IPS-18c (cell line): ENCODE results near the gene TTC39C.

ENCODE experiments used
- H3K4me3 ChIP-seq: 2 replicates; pipeline ENCODE4 v1.7.0; 2013; ENCODE audit warnings: low read depth, mild to moderate bottlenecking, low read length, moderate library complexity; ENCODE audit not compliant: insufficient read depth
- H3K9me3 ChIP-seq: one replicate; pipeline ENCODE4 v1.6.1; 2013; ENCODE audit warnings: mild to moderate bottlenecking, low read length, moderate library complexity; ENCODE audit not compliant: control insufficient read depth, insufficient read depth

TTC39C gene

GRCh38 chr18:23986600-23987359 lies 27.8 kb upstream of the TTC39C start:
- no peaks in the 10 kb centered on the region for H3K9me3 ChIP-seq
- H3K4me3 ChIP-seq, result no peak overlapping the region

GRCh38 chr18:23990474-23991410 lies 23.8 kb upstream of the TTC39C start:
- Histone ChIP-seq H3K9me3 (no peaks in the 10 kb centered on the region), H3K4me3 (no peak overlapping the region)

GRCh38 chr18:23992089-23992940 lies 22.2 kb upstream of the TTC39C start:
- no peak overlapping the region for H3K4me3 ChIP-seq
- H3K9me3 ChIP-seq, result no peaks in the 10 kb centered on the region

- Histone ChIP-seq H3K9me3 (no peaks in the 10 kb centered on the region), H3K4me3 (no peak overlapping the region)
Measured at GRCh38 chr18:23992941-23993280, 21.6 kb upstream of the TTC39C start.

GRCh38 chr18:23994361-23994902 lies 20.1 kb upstream of the TTC39C start:
- Histone ChIP-seq H3K9me3 (no peaks in the 10 kb centered on the region), H3K4me3 (no peak overlapping the region)

GRCh38 chr18:23995180-23995579 lies 19.4 kb upstream of the TTC39C start:
- no peaks in the 10 kb centered on the region for H3K9me3 ChIP-seq
- no peak overlapping the region for H3K4me3 ChIP-seq

GRCh38 chr18:23998018-23998417 lies 16.5 kb upstream of the TTC39C start:
- Histone ChIP-seq H3K4me3 (no peak overlapping the region), H3K9me3 (no peaks in the 10 kb centered on the region)

DNA sequence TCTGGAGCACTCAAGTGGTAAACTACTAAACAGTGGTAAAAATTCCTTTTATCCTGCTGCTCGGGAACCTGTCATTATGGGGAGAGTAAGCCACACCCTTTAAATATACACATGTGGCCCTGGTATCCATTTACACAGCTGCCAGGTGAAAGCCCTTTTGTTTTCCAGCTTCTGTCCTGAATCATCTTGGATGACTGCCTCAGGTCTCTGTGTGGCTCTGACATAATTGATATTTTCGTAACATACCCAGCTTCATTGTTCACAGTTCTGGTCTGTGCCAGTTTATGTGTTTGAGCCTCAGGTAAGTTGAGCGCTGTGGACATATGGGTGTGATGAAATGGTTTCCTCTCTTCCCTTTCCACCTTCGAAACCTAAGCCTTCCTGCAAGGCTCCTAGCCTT lies 15.7 kb upstream of the TTC39C start:
- Histone ChIP-seq H3K9me3 (no peaks in the 10 kb centered on the region), H3K4me3 (no peak overlapping the region)

- Histone ChIP-seq H3K4me3 (no peak overlapping the region), H3K9me3 (no peaks in the 10 kb centered on the region)
Measured at GRCh38 chr18:24000613-24001490, 13.7 kb upstream of the TTC39C start.

DNA sequence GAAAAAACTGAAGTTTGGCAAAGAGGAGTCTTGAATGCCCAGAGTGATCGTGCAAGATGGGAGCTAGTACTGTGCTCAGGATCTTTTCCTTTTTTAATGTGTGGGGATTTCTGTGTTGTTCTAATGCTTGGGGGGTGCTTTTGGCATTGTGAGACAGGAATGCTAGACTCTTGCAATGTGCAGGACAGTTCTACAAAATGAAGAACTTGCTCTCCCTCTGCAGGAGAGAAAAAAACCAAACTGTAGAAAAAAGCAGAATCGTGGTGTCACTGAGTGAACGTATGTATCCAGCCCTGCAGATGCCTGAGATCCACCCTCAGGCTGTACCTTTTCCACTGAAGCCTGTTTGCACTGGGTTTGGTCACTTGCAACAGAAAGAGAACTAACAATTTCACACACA lies 12.1 kb upstream of the TTC39C start:
- Histone ChIP-seq H3K4me3 (no peak overlapping the region), H3K9me3 (no peaks in the 10 kb centered on the region)

DNA sequence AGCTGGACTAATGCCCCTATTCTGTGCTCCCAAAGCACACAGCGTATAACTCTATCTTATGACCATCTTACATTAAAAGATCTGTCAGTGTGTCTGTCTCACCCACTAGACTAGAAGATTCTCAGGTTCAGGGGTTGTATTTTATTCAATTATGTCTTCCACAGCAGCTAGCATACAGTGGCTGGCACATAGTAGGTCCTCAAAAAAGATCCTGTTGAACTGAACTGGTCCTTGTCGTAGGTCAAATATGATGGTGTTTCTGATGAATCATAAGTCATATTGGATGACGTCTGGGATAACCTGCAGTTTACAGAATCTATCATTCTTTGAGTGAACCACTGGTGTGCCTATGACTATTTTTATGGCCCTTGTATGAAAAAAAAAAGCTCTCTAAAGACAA lies 11.3 kb upstream of the TTC39C start:
- H3K9me3 ChIP-seq, result no peaks in the 10 kb centered on the region
- no peak overlapping the region for H3K4me3 ChIP-seq

GRCh38 chr18:24003903-24004640 lies 10.5 kb upstream of the TTC39C start:
- Histone ChIP-seq H3K4me3 (no peak overlapping the region), H3K9me3 (no peaks in the 10 kb centered on the region)

- no peak overlapping the region for H3K4me3 ChIP-seq
- H3K9me3 ChIP-seq, result no peaks in the 10 kb centered on the region
Measured at GRCh38 chr18:24006712-24007313, 7.7 kb upstream of the TTC39C start.

GRCh38 chr18:24009246-24009645 lies 5.3 kb upstream of the TTC39C start:
- H3K4me3 ChIP-seq, result no peak overlapping the region

DNA sequence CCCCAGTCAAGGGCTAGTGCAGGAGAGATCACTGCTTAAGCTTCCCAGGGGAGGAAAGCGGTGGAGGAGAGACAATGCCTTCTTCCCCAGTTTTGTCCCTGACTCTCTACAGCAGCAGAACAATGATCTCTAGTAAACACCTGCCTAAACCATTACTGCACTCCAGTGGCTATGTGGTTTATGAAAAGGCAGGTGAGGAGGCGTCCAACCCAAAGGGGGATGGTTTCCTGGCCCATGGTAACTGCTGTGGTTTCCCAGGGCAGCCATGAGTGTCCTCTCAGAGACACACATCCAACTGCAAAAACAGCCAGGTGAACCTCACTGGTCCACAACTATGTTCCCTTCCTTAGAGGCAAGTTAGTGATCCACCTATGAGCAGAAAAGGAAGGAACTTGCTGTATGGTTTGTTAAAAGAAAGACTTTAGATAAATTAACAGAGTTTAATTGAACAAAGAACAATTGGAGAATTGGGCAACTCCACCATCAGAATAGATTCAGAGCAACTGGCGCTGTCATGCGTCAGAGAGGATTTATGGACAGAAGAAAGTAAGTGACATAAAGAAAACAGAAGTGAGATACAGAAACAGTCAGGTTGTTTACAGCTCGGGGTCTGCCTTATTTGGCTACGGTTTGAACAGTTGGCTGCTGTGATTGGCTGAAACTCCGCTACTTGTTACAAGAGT lies 4.8 kb upstream of the TTC39C start:
- Histone ChIP-seq H3K4me3 (no peak overlapping the region), H3K9me3 (no peaks in the 10 kb centered on the region)

More at GRCh38 chr18:24009246-24009645, 5.3 kb upstream of the TTC39C start:
- no peaks in the 10 kb centered on the region for H3K9me3 ChIP-seq
